GM18868 (cell line): Measurements from ENCODE around the gene ZNF792.
A peak's percentile ranks its signal among the peaks of the same experiment; 100 is the strongest.
"Not testable (repeated sequence)": the region's sequence is repeated elsewhere in the genome, so short reads cannot be mapped to it uniquely, and the experiment has no call there.

Source experiments
- ATAC-seq: cut with Tn5 transposase; IDR thresholded peaks from one replicate; pipeline ENCODE4 v1.9.1; 2021; ENCODE audit warnings: mild to moderate bottlenecking, moderate library complexity; ENCODE audit not compliant: unreplicated experiment

Gene ZNF792

GRCh38 chr19:34926685-34927375, 37.2 kb downstream of the ZNF792 start, which contains the start of gene ZNF30:
Gene ZNF30, plus strand, starts transcription at chr19:34926903. Its CDS starts 3,045 bp downstream, at chr19:34929948.
- peak; percentile 93 for ATAC-seq

GRCh38 chr19:34926361-34926684, 37.7 kb downstream of the ZNF792 start:
- no peak for ATAC-seq

- no peak for ATAC-seq
These were observed 38.7 kb downstream of the ZNF792 start for GRCh38 chr19:34925278-34925855.

- ATAC-seq: not testable (repeated sequence)
These were observed 43.8 kb downstream of the ZNF792 start for GRCh38 chr19:34920090-34920786.

GRCh38 chr19:34918190-34918589, 45.8 kb downstream of the ZNF792 start:
- no peak for ATAC-seq

GRCh38 chr19:34917144-34917543, 46.9 kb downstream of the ZNF792 start:
- not testable (repeated sequence) for ATAC-seq

GRCh38 chr19:34910770-34911169, 53.3 kb downstream of the ZNF792 start:
- ATAC-seq: no peak
